Keratinocyte (primary cell): ENCODE results near the gene ZNF398. TPM values are rescaled to one million over a fixed set of nuclear protein-coding genes. Genes with fewer than 3 reads are reported as not detected.
A peak's percentile ranks its signal among the peaks of the same experiment; 100 is the strongest.

Source experiments
- DNase-seq: peaks from one replicate; pipeline ENCODE4 v3.0.0-alpha.2; 2011; ENCODE audit warnings: low read depth, missing footprints, low spot score
- FAIRE-seq: peaks from 2 replicates; lab custom pipeline; 2011; peaks lifted over from hg19 to GRCh38; lab: Jason Lieb, UNC
- H2AFZ ChIP-seq: 2 replicates; pipeline ENCODE4 v1.6.0; 2012; ENCODE audit warnings: low read length, control low read depth, inconsistent platforms; ENCODE audit not compliant: control insufficient read depth
- H3K27ac ChIP-seq: 2 replicates; pipeline ENCODE4 v1.5.1; 2011; ENCODE audit warnings: low read length; ENCODE audit not compliant: control insufficient read depth, insufficient read depth
- H3K27me3 ChIP-seq: 3 replicates; pipeline ENCODE4 v1.6.0; 2011; ENCODE audit warnings: low read length; ENCODE audit not compliant: control insufficient read depth, insufficient read depth; ENCODE audit errors: extremely low read depth
- H3K36me3 ChIP-seq, 2 experiments: 2 replicates in 1 of 2; 3 replicates in 1 of 2; pipeline ENCODE4 v1.5.1; 2011; ENCODE audit warnings: low read length in 2 of 2, mild to moderate bottlenecking in 1 of 2; ENCODE audit not compliant: control insufficient read depth in 2 of 2, insufficient read depth in 2 of 2; ENCODE audit errors: extremely low read depth in 1 of 2
- H3K4me1 ChIP-seq: 3 replicates; pipeline ENCODE4 v1.5.1; 2011; ENCODE audit warnings: low read length; ENCODE audit not compliant: control insufficient read depth, insufficient read depth; ENCODE audit errors: extremely low read depth
- H3K4me2 ChIP-seq: 3 replicates; pipeline ENCODE4 v1.6.0; 2011; ENCODE audit warnings: low read depth, low read length; ENCODE audit not compliant: control insufficient read depth, insufficient read depth; ENCODE audit errors: extremely low read depth
- H3K4me3 ChIP-seq, 3 experiments: fragments of 200-600 bp in 1 of 3; sonication (generic) in 1 of 3; 2 replicates in 2 of 3; 3 replicates in 1 of 3; pipeline ENCODE4 v1.5.1; 2011 to 2016; ENCODE audit warnings: low read length in 3 of 3, mild to moderate bottlenecking in 3 of 3, control low read depth in 2 of 3, inconsistent platforms in 1 of 3, low read depth in 1 of 3, mixed read lengths in 1 of 3, mixed run types in 1 of 3, moderate library complexity in 1 of 3; ENCODE audit not compliant: control insufficient read depth in 2 of 3, insufficient read depth in 2 of 3; ENCODE audit errors: extremely low read depth in 1 of 3
- H3K79me2 ChIP-seq: 2 replicates; pipeline ENCODE4 v1.6.0; 2012; ENCODE audit warnings: low read length; ENCODE audit not compliant: control insufficient read depth, insufficient read depth
- H3K9ac ChIP-seq: 3 replicates; pipeline ENCODE4 v1.6.0; 2011; ENCODE audit warnings: low read length; ENCODE audit not compliant: control insufficient read depth, insufficient read depth; ENCODE audit errors: extremely low read depth
- H3K9me1 ChIP-seq: 3 replicates; pipeline ENCODE4 v1.6.0; 2011; ENCODE audit warnings: low read length; ENCODE audit not compliant: control insufficient read depth, insufficient read depth; ENCODE audit errors: extremely low read depth
- H3K9me3 ChIP-seq: 2 replicates; pipeline ENCODE4 v1.5.1; 2012; ENCODE audit warnings: low read depth, low read length; ENCODE audit not compliant: control insufficient read depth
- H4K20me1 ChIP-seq: 3 replicates; pipeline ENCODE4 v1.6.0; 2011; ENCODE audit warnings: low read length; ENCODE audit not compliant: control insufficient read depth, insufficient read depth; ENCODE audit errors: extremely low read depth
- CTCF ChIP-seq, 3 experiments: IDR thresholded peaks in 1 of 3; conservative IDR thresholded peaks in 1 of 3; optimal IDR thresholded peaks in 1 of 3; 2 replicates in 2 of 3; 3 replicates in 1 of 3; pipeline versions ENCODE3 to v1.5.1; 2011; ENCODE audit warnings: low read length in 3 of 3, mild to moderate bottlenecking in 3 of 3, moderate library complexity in 2 of 3, control low read depth in 1 of 3, inconsistent platforms in 1 of 3; ENCODE audit not compliant: insufficient read depth in 2 of 3; ENCODE audit errors: extremely low read depth in 1 of 3
- EZH2 ChIP-seq: IDR thresholded peaks from one replicate; pipeline ENCODE4 v1.6.1; 2012; ENCODE audit warnings: inconsistent platforms, mild to moderate bottlenecking, low read length, moderate library complexity
- dilution Hi-C: fragments of 300-500 bp; cut with MboI; formaldehyde crosslinking; loops from one replicate; pipeline ENCODE4 v1.7.0; 2020; ENCODE audit warnings: low sequenced_read_pairs; ENCODE audit not compliant: extremely low pct_ligation_motif_present
- polyA plus RNA-seq, 5 experiments: library from polyadenylated mRNA; depleted of rRNA in 3 of 5; stranded (reverse) in 3 of 5; stranded (forward) in 1 of 5; unstranded in 1 of 5; fragments of >200 nt; gene quantifications; 1 replicate in 1 of 5; 2 replicates in 3 of 5; 3 replicates in 1 of 5; pipeline versions ENCODE4 v1.2.1 to v1.2.3, GENCODE V29; 2011 to 2012; ENCODE audit warnings: missing spikeins in 2 of 5, low read depth in 1 of 5, low replicate concordance in 1 of 5

The ZNF398 gene
- polyA plus RNA-seq, 1 donor (not counting 4 experiments of a cell fraction or from before 2014, with no cell fraction given) = 7.4 TPM

GRCh38 chr7:149125189-149125862 is 21.9 kb upstream of the ZNF398 start:
- H3K4me3 ChIP-seq = peak overlapping the region; percentile 93 to 99 (median 99)
- no peak for FAIRE-seq
- DNase-seq = no peak
- H3K9me1 ChIP-seq = no peaks in the 10 kb centered on the region
- H3K27me3 ChIP-seq = no peaks in the 10 kb centered on the region
- H3K4me1 ChIP-seq = peaks cover 14% of the 10 kb centered on the region
- H3K4me2 ChIP-seq = peak overlapping the region; percentile 94
- H3K9ac ChIP-seq = peak overlapping the region; percentile 97
- no peaks in the 10 kb centered on the region for H3K9me3 ChIP-seq
- dilution Hi-C loops = no loop called here
- TF ChIP-seq EZH2 (no peak), CTCF (optimal IDR thresholded peaks at IDR 0.05 in 1 of 3, IDR thresholded peaks at IDR 0.05 in 1 of 3, conservative IDR thresholded peaks at IDR 0.05 in 1 of 3; ENCODE audit: extremely low read depth in 1 of 3, insufficient read depth in 2 of 3, low read length in 3 of 3) (no peak)
- H3K79me2 ChIP-seq = peaks cover 29% of the 10 kb centered on the region
- no peaks in the 10 kb centered on the region for H4K20me1 ChIP-seq
- peaks cover under 1 to 2% of the 10 kb centered on the region in 2 experiments for H3K36me3 ChIP-seq
- H3K27ac ChIP-seq = peak overlapping the region; percentile 97
- H2AFZ ChIP-seq = peak overlapping the region; percentile 54

GRCh38 chr7:149125863-149126661 is 21.2 kb upstream of the ZNF398 start, which contains the start of gene ZNF425:
Gene ZNF425, minus strand, starts transcription at chr7:149126324. Its CDS starts 111 bp downstream, at chr7:149126213.
- Histone ChIP-seq H3K9me1 (no peaks in the 10 kb centered on the region), H3K9ac (peak within 1 kb of the TSS; percentile 97), H2AFZ (peak within 1 kb of the TSS; percentile 95), H3K27ac (peak within 1 kb of the TSS; percentile 97), H3K4me3 (peak within 1 kb of the TSS; percentile 93 to 99 (median 99)), H3K4me1 (peaks cover 14% of the 10 kb centered on the region), H3K9me3 (peaks cover 5% of the 10 kb centered on the region), H3K79me2 (peaks cover 29% of the 10 kb centered on the region), H3K4me2 (peak within 1 kb of the TSS; percentile 94), H4K20me1 (no peaks in the 10 kb centered on the region), H3K36me3 (peaks cover 7 to 8% of the 10 kb centered on the region in 2 experiments), H3K27me3 (no peaks in the 10 kb centered on the region)
- FAIRE-seq (no peak), DNase-seq (no peak)
- dilution Hi-C loops = no loop called here
- no peak for TF ChIP-seq EZH2
- TF ChIP-seq CTCF (optimal IDR thresholded peaks at IDR 0.05 in 1 of 3, IDR thresholded peaks at IDR 0.05 in 1 of 3, conservative IDR thresholded peaks at IDR 0.05 in 1 of 3; ENCODE audit: extremely low read depth in 1 of 3, insufficient read depth in 2 of 3, low read length in 3 of 3) = peak; percentile 67 to 94 (median 86)
